ENCODE measurements around the gene NINJ2.
"Not testable (repeated sequence)": the region's sequence is repeated elsewhere in the genome, so short reads cannot be mapped to it uniquely, and the experiment has no call there.

Gene NINJ2

GRCh38 chr12:669576-669945 lies 6.3 kb upstream of the NINJ2 start:
- DNase-seq: no peak

GRCh38 chr12:668090-668481 lies 4.8 kb upstream of the NINJ2 start:
- peak; percentile 19 to 21 for DNase-seq

DNA sequence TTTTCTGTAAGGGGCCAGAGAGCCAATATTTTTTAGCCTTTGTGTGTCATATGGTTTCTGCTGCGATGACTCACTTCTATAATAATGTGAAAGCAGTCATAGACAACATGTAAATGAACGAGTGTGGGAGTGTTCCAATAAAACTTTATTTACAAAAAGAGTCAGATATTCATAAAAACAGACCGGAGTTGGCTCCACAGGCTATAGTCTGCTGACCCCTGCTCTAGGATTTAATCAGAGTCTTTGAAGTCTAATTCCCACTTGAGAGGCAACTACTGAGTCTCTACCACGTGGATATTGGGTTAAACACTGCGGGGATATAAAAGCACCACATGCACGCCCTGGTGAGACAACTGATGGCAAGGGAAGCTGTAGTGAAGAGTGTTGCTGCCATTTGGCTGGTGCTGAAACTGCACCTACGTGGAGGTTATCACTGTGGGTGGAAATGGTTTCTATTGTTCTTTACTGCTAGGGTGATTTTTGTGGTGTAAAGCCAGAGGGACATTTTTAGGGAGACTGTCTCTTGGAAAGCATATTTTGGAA lies 3.6 kb upstream of the NINJ2 start:
- peak; percentile 20 to 31 for DNase-seq

DNA sequence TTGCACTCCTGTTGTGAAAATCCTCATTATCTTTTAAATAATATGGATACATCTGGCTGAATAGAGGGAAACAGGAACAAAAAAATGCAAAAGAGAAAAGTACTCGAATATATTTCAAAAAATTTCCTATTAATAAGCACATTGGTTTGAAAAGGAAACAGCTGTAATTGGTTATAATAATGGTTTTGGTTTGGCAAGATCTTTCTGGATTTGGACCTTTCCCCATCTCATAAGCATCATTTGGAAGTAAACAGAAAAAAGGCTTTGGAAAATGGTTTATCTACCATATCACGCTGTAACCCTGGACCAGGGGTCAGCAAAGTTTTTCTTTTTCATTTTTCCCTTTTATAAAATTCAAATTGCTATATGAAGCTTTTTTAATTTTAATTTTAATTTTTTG lies 2.8 kb upstream of the NINJ2 start:
- no peak for DNase-seq

DNA sequence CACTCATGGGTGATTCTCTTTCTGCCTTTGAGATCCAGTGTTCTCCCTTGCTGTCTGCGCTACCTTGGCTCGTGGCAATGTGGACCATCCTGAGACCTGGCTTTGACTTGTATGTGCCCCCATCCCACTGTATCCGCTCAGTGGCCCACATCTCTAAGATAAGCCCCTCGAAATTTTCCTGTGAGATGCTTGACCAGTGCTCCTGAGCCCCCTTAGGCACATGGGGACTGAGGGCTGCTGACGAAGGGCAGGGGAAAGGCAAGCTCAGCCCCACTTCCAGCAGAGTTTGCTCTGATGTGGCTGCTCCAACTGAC lies 1.5 kb upstream of the NINJ2 start:
- no peak for DNase-seq

DNA sequence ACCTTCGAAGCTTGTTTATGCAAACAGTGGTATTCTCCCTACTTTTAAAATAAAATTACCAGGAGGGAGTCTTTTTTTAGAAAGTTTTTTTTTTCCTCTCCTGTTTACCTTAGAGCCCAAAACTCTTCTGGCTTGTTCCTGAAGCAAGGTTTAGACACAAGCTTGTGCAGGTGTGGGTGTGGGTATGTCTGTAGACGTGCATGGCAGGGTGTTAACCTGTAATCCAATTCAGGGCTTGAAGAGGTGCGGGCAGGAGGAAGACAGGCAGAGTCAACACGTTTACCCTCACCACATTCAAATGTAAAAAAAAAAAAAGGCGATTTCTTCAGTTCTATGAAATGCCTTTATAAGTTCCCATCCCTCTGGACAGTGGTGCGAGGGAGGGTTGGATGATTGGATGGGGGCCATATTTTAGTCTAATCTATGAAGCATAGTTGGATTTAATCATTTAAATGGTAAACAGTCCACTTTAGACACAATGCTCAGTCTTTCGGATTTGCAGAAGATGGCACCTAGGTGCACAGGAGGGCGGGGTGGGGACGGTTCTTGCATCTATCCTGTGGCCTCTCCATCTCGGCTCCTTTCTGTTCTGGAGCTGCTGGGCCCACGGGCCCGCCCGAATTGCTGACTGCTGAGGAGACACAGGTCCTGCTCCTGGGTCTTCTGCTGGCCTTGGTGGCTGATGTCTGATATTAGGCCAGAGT lies 982 bp upstream of the NINJ2 start:
- DNase-seq: no peak

- peak; percentile 74 to 80 for DNase-seq
Measured at GRCh38 chr12:662566-663292, 516 bp downstream of the NINJ2 start.

DNA sequence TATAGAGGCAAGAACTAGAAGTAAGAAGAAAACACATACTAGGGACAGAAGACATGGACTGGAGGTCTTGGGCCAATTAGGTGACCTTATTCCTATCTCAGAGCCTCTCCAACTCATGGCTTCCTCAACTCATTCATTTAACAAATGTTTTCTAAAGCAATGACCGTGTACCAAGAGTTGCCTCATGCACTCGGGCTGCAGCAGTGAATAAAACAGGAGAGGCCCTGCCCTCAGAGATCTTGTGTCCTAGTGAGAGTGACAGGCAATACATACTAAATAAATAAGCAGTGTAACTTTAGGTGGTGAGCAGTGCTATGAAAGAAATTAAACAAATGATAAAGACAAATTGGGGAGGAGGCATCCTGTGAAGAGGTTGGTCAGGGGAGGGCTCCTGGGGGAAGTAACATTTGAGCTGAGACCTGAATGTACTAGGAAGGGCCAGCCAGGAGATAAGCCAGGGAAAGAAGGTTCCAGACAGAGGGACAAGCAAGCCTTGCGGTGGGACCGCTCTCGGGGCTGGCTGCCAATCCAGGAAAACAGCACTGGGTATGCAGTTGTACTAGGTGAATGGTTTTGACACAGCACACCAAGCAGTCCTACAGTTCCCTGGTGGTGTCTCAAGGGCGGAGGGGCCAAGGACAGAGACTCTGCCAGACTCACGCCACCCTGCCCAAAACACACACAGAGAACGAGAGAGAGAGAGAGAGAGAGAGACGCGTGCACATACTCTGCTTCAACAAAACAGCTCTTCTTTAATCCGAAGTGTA lies 1.3 kb downstream of the NINJ2 start:
- no peak for DNase-seq

DNA sequence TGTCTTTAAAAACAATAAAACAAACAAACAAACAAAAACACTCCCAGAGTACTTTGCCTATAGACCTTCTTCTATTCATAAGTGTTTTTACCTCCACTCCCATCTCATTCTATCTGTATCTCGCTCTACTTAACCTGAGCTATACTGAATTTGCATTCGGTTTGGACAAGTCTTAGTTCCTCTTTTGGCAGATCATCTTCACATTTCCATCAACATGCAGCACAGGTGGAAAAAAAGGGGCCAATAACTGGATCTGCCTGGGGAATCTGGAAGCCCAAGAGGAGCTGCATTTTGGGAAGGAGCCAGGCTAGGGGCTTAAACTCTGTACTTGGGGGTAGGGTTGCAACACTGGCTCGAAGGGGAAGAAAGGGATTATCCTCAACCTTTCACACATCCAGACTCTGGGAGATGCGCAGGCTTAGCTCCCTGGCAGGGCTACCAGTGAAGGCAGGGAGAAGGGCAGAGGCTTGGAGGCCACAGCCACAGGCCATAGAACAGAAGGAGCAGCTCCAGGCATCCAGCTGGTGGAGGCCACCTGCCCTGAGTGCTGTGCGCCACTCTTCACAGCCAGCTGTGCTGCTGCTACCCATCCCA lies 4.1 kb downstream of the NINJ2 start:
- DNase-seq: no peak

DNA sequence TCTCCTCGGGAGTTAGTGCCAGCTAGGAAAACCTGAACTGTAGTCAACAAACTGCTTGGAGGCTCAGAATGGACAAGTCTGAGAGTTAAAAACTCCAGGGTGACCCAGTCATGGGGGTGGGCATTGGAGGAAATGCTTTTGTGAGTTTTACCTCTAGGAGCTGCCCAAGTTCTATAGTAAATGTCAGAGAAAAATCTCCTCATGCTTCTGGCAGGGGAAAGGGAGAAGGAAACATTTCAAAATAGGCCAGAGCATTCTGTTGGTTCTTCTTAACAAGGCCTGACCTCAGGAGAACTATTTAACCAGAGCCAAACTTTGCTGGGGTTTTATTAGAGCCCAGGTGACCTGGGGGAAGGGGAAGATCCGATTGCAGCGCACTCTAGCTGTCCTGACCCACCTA lies 12.3 kb downstream of the NINJ2 start:
- DNase-seq: peak in 1 of 2 donors; percentile 51

GRCh38 chr12:647385-648085 lies 15.7 kb downstream of the NINJ2 start:
- DNase-seq: no peak

- DNase-seq: no peak
Measured at GRCh38 chr12:646442-647384, 16.5 kb downstream of the NINJ2 start.

- peak; percentile 38 to 45 for DNase-seq
Measured at GRCh38 chr12:645563-646071, 17.6 kb downstream of the NINJ2 start.

- no peak for DNase-seq
Measured at GRCh38 chr12:644818-645552, 18.3 kb downstream of the NINJ2 start.

GRCh38 chr12:644303-644639 lies 19.0 kb downstream of the NINJ2 start:
- DNase-seq: no peak

- DNase-seq: no peak
Measured at GRCh38 chr12:643475-644302, 19.6 kb downstream of the NINJ2 start.

DNA sequence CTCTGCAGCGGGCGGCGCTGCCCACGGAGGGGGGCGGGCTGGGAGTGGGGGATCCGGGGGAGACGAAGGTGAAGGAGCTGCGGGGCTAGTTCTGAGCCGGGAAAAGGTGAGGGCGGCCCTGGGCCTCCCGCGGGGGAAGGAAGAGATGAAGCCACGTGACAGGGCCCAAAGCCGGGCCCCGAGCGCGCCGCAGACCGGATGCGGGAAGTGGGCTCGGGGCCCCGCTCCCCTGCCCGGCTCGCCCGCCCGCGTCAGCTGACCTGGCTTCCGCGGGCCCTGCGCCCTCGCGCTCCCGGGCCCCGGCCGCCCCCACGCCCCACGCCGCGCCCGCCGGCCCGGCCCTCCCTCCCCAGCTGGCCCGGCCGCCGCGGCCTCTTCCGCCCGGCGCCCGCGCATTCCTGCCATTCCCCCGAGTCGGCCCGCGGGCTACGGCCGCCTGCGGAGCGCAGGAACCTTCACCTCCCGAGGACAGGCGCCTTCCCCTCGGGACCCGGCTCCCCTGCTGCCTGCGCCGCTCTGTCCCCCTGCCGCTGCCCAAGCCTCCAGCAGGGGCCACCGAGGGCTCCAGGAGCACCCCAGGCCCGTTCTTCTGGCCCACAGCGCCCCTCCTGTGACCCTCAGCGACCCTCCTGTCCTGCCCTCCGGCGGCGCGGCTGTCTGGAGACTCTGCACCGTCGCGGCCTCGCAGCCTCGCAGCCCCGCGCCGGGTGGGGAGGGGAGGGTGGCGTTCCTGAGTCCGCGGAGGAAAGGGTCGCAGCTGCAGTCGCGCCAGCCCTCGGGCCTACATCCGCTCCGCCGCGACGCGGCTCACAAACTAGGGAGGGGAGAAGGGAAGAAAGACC lies 20.4 kb downstream of the NINJ2 start:
- peak in 1 of 2 donors; percentile 61 for DNase-seq

DNA sequence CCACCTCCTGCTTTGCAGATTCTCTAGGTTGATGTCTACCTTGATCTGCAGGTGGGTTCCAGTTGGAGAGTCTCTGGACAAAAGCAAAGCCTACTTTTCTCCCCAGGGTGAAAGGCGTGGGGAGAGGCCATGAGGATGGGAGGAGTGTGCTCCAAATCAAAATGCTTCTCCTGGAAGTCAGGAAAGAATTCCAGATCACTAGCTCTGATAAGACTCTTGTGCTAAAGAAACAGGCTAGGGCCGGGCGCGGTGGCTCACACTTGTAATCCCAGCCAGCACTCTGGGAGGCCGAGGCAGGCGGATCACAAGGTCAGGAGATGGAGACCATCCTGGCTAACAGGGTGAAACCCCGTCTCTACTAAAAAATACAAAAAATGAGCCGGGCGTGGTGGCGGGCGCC lies 21.9 kb downstream of the NINJ2 start:
- not testable (repeated sequence) for DNase-seq

GRCh38 chr12:640773-641172 lies 22.5 kb downstream of the NINJ2 start:
- no peak for DNase-seq

All from inflammatory macrophage treated with lipopolysaccharide for 1 hour (primary cell).